ENCODE measurements around the gene TIMM10.

TIMM10 gene
- 6.4 to 7.6 (median 6.5) reads per million in 4 donors for total RNA-seq

GRCh38 chr11:57530596-57531507, at the start of gene TIMM10:
Gene TIMM10, minus strand, starts transcription at chr11:57530754. Its CDS starts 565 bp downstream, at chr11:57530189.
- peak; percentile 88 to 99 (median 91) for DNase-seq

- no peak for DNase-seq
Observed at GRCh38 chr11:57574061-57574460, 43.5 kb upstream of the TIMM10 start.

GRCh38 chr11:57571606-57572005, 41.1 kb upstream of the TIMM10 start:
- DNase-seq: no peak

GRCh38 chr11:57568330-57568766, 37.8 kb upstream of the TIMM10 start:
- DNase-seq: peak in 2 of 5 donors; percentile 84 to 85

- peak; percentile 54 to 80 (median 67) for DNase-seq
Observed at GRCh38 chr11:57567515-57568329, 37.2 kb upstream of the TIMM10 start, which contains the start of gene UBE2L6. Gene UBE2L6, minus strand, starts transcription at chr11:57567672. Its CDS starts 61 bp downstream, at chr11:57567611.

GRCh38 chr11:57566905-57567514, 36.5 kb upstream of the TIMM10 start:
- peak in 3 of 5 donors; percentile 10 to 45 (median 19) for DNase-seq

- peak in 3 of 5 donors; percentile 8 to 69 (median 17) for DNase-seq
Observed at GRCh38 chr11:57566005-57566904, 35.7 kb upstream of the TIMM10 start.

GRCh38 chr11:57562596-57562995, 32.0 kb upstream of the TIMM10 start:
- no peak for DNase-seq

GRCh38 chr11:57560146-57560545, 29.6 kb upstream of the TIMM10 start:
- no peak for DNase-seq

GRCh38 chr11:57556041-57556440, 25.5 kb upstream of the TIMM10 start:
- DNase-seq: no peak

GRCh38 chr11:57555393-57555792, 24.8 kb upstream of the TIMM10 start:
- no peak for DNase-seq

- DNase-seq: no peak
Observed at GRCh38 chr11:57552479-57552878, 21.9 kb upstream of the TIMM10 start.

GRCh38 chr11:57551941-57552340, 21.4 kb upstream of the TIMM10 start:
- DNase-seq: no peak

GRCh38 chr11:57549983-57550382, 19.4 kb upstream of the TIMM10 start:
- DNase-seq: no peak

- DNase-seq: no peak
Observed at GRCh38 chr11:57547854-57548377, 17.4 kb upstream of the TIMM10 start.

GRCh38 chr11:57546869-57547475, 16.4 kb upstream of the TIMM10 start:
- peak in 1 of 5 donors; percentile 16 for DNase-seq

- no peak for DNase-seq
Observed at GRCh38 chr11:57546451-57546850, 15.9 kb upstream of the TIMM10 start.

- DNase-seq: no peak
Observed at GRCh38 chr11:57545883-57546282, 15.3 kb upstream of the TIMM10 start.

GRCh38 chr11:57544566-57544965, 14.0 kb upstream of the TIMM10 start:
- no peak for DNase-seq

- no peak for DNase-seq
Observed at GRCh38 chr11:57543593-57543992, 13.0 kb upstream of the TIMM10 start.

- DNase-seq: no peak
Observed at GRCh38 chr11:57542582-57542981, 12.0 kb upstream of the TIMM10 start.

Measured in T-helper 1 cell (primary cell).